ENCODE data around the gene PDLIM4.
A peak's percentile ranks its signal among the peaks of the same experiment; 100 is the strongest.

PDLIM4 gene

GRCh38 chr5:132258102-132259068 lies 889 bp downstream of the PDLIM4 start:
- CTCF ChIA-PET = interaction anchor here (1.8 kb wide), 1 partner anchor 20 kb away, joined by 5 read pairs; no protein-coding TSS in a partner anchor
- TF ChIP-seq BHLHE40 (IDR thresholded peaks at IDR 0.05; ENCODE audit: borderline replicate concordance) = no peak
- no peak for TF ChIP-seq HDGF (IDR thresholded peaks at IDR 0.05; ENCODE audit: borderline replicate concordance)
- no peak for TF ChIP-seq FOXM1 (IDR thresholded peaks at IDR 0.05; ENCODE audit: borderline replicate concordance)
- no peak for TF ChIP-seq SP1 (IDR thresholded peaks at IDR 0.05)
- no peak for TF ChIP-seq SUZ12 (IDR thresholded peaks at IDR 0.05)
- TF ChIP-seq PKNOX1 (IDR thresholded peaks at IDR 0.05) = no peak
- TF ChIP-seq FOXK2 (IDR thresholded peaks at IDR 0.05) = no peak
- no peak for TF ChIP-seq ZNF384 (IDR thresholded peaks at IDR 0.05)
- no peak for TF ChIP-seq TARDBP (IDR thresholded peaks at IDR 0.05)
- TF ChIP-seq ARNT (IDR thresholded peaks at IDR 0.05) = no peak
- no peak for TF ChIP-seq CTBP1 (IDR thresholded peaks at IDR 0.05; ENCODE audit: borderline replicate concordance)
- TF ChIP-seq FOXA1 (IDR thresholded peaks at IDR 0.05) = no peak
- TF ChIP-seq ELF4 (IDR thresholded peaks at IDR 0.05) = no peak
- no peak for TF ChIP-seq NFRKB (IDR thresholded peaks at IDR 0.05)
- no peak for TF ChIP-seq LEF1 (IDR thresholded peaks at IDR 0.05; ENCODE audit: borderline replicate concordance)
- TF ChIP-seq L3MBTL2 (conservative IDR thresholded peaks at IDR 0.05) = no peak
- DNase-seq (ENCODE audit: extremely low spot score) = no peak
- POLR2A ChIA-PET = interaction anchor here (1.5 kb wide), 1 partner anchor 35 kb away, joined by 6 read pairs; the partner anchor contains the start of gene SLC22A4

- DNase-seq (ENCODE audit: extremely low spot score) = no peak
- no peak for TF ChIP-seq SP1 (IDR thresholded peaks at IDR 0.05)
- peak; percentile 37; the same call in 1 of the 2 replicates for TF ChIP-seq L3MBTL2 (conservative IDR thresholded peaks at IDR 0.05)
- TF ChIP-seq SUZ12 (IDR thresholded peaks at IDR 0.05) = no peak
- CTCF ChIA-PET = interaction anchor here (1.5 kb wide), 1 partner anchor 80 kb away, joined by 4 read pairs; no protein-coding TSS in a partner anchor
- POLR2A ChIA-PET = interaction anchor here (1.5 kb wide), 1 partner anchor 35 kb away, joined by 6 read pairs; the partner anchor contains the start of gene SLC22A4
Measured at GRCh38 chr5:132259069-132259851, 1.8 kb downstream of the PDLIM4 start.

GRCh38 chr5:132260051-132260450 lies 2.6 kb downstream of the PDLIM4 start:
- ChIA-PET CTCF (interaction anchor here (1.2 to 1.5 kb wide), 2 partner anchors 22 to 81 kb away, joined by 4 to 8 read pairs; no protein-coding TSS in a partner anchor), POLR2A (interaction anchor here (1.5 kb wide), 2 partner anchors 32 to 34 kb away, joined by 4 to 6 read pairs; partner anchors contain the start of genes P4HA2 and SLC22A4)
- no peak for DNase-seq (ENCODE audit: extremely low spot score)
- TF ChIP-seq ELF4 (IDR thresholded peaks at IDR 0.05) (no peak), ZNF384 (IDR thresholded peaks at IDR 0.05) (no peak), FOXM1 (IDR thresholded peaks at IDR 0.05; ENCODE audit: borderline replicate concordance) (no peak), L3MBTL2 (conservative IDR thresholded peaks at IDR 0.05) (no peak), BHLHE40 (IDR thresholded peaks at IDR 0.05; ENCODE audit: borderline replicate concordance) (no peak), FOXA1 (IDR thresholded peaks at IDR 0.05) (no peak), FOXK2 (IDR thresholded peaks at IDR 0.05) (no peak), PKNOX1 (IDR thresholded peaks at IDR 0.05) (no peak), HDGF (IDR thresholded peaks at IDR 0.05; ENCODE audit: borderline replicate concordance) (no peak), TARDBP (IDR thresholded peaks at IDR 0.05) (no peak), SUZ12 (IDR thresholded peaks at IDR 0.05) (no peak), NFRKB (IDR thresholded peaks at IDR 0.05) (no peak), SP1 (IDR thresholded peaks at IDR 0.05) (no peak), LEF1 (IDR thresholded peaks at IDR 0.05; ENCODE audit: borderline replicate concordance) (no peak)

- CTCF ChIA-PET = interaction anchor here (1.2 to 1.5 kb wide), 2 partner anchors 23 to 82 kb away, joined by 4 to 8 read pairs; no protein-coding TSS in a partner anchor
- DNase-seq (ENCODE audit: extremely low spot score) = no peak
- POLR2A ChIA-PET = interaction anchor here (0.7 to 1.5 kb wide), 2 partner anchors 33 kb away, joined by 3 to 4 read pairs; partner anchors contain the start of gene P4HA2
- no peak for TF ChIP-seq HDGF (IDR thresholded peaks at IDR 0.05; ENCODE audit: borderline replicate concordance)
- no peak for TF ChIP-seq BHLHE40 (IDR thresholded peaks at IDR 0.05; ENCODE audit: borderline replicate concordance)
- no peak for TF ChIP-seq SP1 (IDR thresholded peaks at IDR 0.05)
- TF ChIP-seq NFRKB (IDR thresholded peaks at IDR 0.05) = no peak
- TF ChIP-seq FOXM1 (IDR thresholded peaks at IDR 0.05; ENCODE audit: borderline replicate concordance) = no peak
- TF ChIP-seq TARDBP (IDR thresholded peaks at IDR 0.05) = no peak
- TF ChIP-seq FOXK2 (IDR thresholded peaks at IDR 0.05) = no peak
- no peak for TF ChIP-seq ARNT (IDR thresholded peaks at IDR 0.05)
- TF ChIP-seq PKNOX1 (IDR thresholded peaks at IDR 0.05) = no peak
- no peak for TF ChIP-seq LEF1 (IDR thresholded peaks at IDR 0.05; ENCODE audit: borderline replicate concordance)
- no peak for TF ChIP-seq FOXA1 (IDR thresholded peaks at IDR 0.05)
- TF ChIP-seq SUZ12 (IDR thresholded peaks at IDR 0.05) = no peak
- no peak for TF ChIP-seq ZNF384 (IDR thresholded peaks at IDR 0.05)
- TF ChIP-seq CTBP1 (IDR thresholded peaks at IDR 0.05; ENCODE audit: borderline replicate concordance) = no peak
Measured at GRCh38 chr5:132260714-132261551, 3.4 kb downstream of the PDLIM4 start.

Data from HEK293T (cell line).